Glutamatergic neuron (in vitro differentiated cells): ENCODE results near the gene SPATA17. TPM values are rescaled to one million over a fixed set of nuclear protein-coding genes. Genes with fewer than 3 reads are reported as not detected.

ENCODE experiments used
- DNase-seq: peaks from one replicate; pipeline ENCODE4 v3.0.0; 2022
- H3K27ac Mint-ChIP-seq: one replicate; pipeline ENCODE4 v1.8.0; 2020; ENCODE audit warnings: mild to moderate bottlenecking, mixed read lengths, inconsistent platforms; ENCODE audit not compliant: unreplicated experiment
- H3K27me3 Mint-ChIP-seq: one replicate; pipeline ENCODE4 v1.8.0; 2020; ENCODE audit warnings: mild to moderate bottlenecking, moderate library complexity, mixed read lengths, inconsistent platforms; ENCODE audit not compliant: unreplicated experiment
- H3K36me3 Mint-ChIP-seq: one replicate; pipeline ENCODE4 v1.8.0; 2020; ENCODE audit warnings: mild to moderate bottlenecking, mixed read lengths, inconsistent platforms; ENCODE audit not compliant: unreplicated experiment
- H3K4me1 Mint-ChIP-seq: one replicate; pipeline ENCODE4 v1.8.0; 2020; ENCODE audit warnings: mild to moderate bottlenecking, low read depth, mixed read lengths, inconsistent platforms; ENCODE audit not compliant: unreplicated experiment
- H3K4me3 Mint-ChIP-seq: one replicate; pipeline ENCODE4 v1.8.0; 2020; ENCODE audit warnings: mild to moderate bottlenecking, mixed read lengths, inconsistent platforms; ENCODE audit not compliant: unreplicated experiment
- H3K9me3 Mint-ChIP-seq: one replicate; pipeline ENCODE4 v1.8.0; 2020; ENCODE audit warnings: mild to moderate bottlenecking, moderate library complexity, mixed read lengths, inconsistent platforms; ENCODE audit not compliant: unreplicated experiment
- total RNA-seq: library from RNA; stranded (reverse); fragmentation: NEBNext Ultra II Directional; extraction: Animal tissue kit (Norgen Biotek cat#: 25700); gene quantifications from one replicate; pipeline ENCODE4 v1.2.1, GENCODE V29; 2021; ENCODE audit not compliant: unreplicated experiment
- TF ChIP-seq, protein P1 (sequence below): fragments of 200-600 bp; sonication (generic); IDR thresholded peaks from one replicate; pipeline ENCODE4 v1.5.0; 2021; ENCODE audit not compliant: partially characterized antibody, unreplicated experiment

The SPATA17 gene
- total RNA-seq, 1 donor from 2014 or later: 0.78 TPM

- no peak for DNase-seq
- Mint-ChIP-seq H3K9me3 (no peaks in the 10 kb centered on the region), H3K36me3 (no peaks in the 10 kb centered on the region), H3K4me1 (no peaks in the 10 kb centered on the region), H3K27me3 (no peaks in the 10 kb centered on the region), H3K4me3 (no peak overlapping the region), H3K27ac (no peak overlapping the region)
- TF ChIP-seq, protein P1, sequence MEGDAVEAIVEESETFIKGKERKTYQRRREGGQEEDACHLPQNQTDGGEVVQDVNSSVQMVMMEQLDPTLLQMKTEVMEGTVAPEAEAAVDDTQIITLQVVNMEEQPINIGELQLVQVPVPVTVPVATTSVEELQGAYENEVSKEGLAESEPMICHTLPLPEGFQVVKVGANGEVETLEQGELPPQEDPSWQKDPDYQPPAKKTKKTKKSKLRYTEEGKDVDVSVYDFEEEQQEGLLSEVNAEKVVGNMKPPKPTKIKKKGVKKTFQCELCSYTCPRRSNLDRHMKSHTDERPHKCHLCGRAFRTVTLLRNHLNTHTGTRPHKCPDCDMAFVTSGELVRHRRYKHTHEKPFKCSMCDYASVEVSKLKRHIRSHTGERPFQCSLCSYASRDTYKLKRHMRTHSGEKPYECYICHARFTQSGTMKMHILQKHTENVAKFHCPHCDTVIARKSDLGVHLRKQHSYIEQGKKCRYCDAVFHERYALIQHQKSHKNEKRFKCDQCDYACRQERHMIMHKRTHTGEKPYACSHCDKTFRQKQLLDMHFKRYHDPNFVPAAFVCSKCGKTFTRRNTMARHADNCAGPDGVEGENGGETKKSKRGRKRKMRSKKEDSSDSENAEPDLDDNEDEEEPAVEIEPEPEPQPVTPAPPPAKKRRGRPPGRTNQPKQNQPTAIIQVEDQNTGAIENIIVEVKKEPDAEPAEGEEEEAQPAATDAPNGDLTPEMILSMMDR: no peak
These were observed 181.9 kb downstream of the SPATA17 start for GRCh38 chr1:217813031-217813430.

- TF ChIP-seq, protein P1: no peak
- Mint-ChIP-seq H3K4me1 (no peaks in the 10 kb centered on the region), H3K27ac (no peak overlapping the region), H3K4me3 (no peak overlapping the region), H3K36me3 (no peaks in the 10 kb centered on the region), H3K9me3 (no peaks in the 10 kb centered on the region), H3K27me3 (no peaks in the 10 kb centered on the region)
- DNase-seq: no peak
These were observed 206.5 kb downstream of the SPATA17 start for GRCh38 chr1:217837691-217838090.

GRCh38 chr1:217839161-217839560 is 208.0 kb downstream of the SPATA17 start:
- DNase-seq: no peak

GRCh38 chr1:217846733-217847132 is 215.6 kb downstream of the SPATA17 start:
- H3K4me3 Mint-ChIP-seq: no peak overlapping the region
- TF ChIP-seq, protein P1: no peak
- no peaks in the 10 kb centered on the region for H3K9me3 Mint-ChIP-seq
- H3K36me3 Mint-ChIP-seq: no peaks in the 10 kb centered on the region
- H3K4me1 Mint-ChIP-seq: no peaks in the 10 kb centered on the region
- no peak for DNase-seq
- H3K27ac Mint-ChIP-seq: no peak overlapping the region
- no peaks in the 10 kb centered on the region for H3K27me3 Mint-ChIP-seq

More at GRCh38 chr1:217839161-217839560, 208.0 kb downstream of the SPATA17 start:
- H3K36me3 Mint-ChIP-seq: no peaks in the 10 kb centered on the region
- TF ChIP-seq, protein P1: no peak
- H3K27me3 Mint-ChIP-seq: no peaks in the 10 kb centered on the region
- no peaks in the 10 kb centered on the region for H3K9me3 Mint-ChIP-seq
- H3K27ac Mint-ChIP-seq: no peak overlapping the region
- no peak overlapping the region for H3K4me3 Mint-ChIP-seq
- H3K4me1 Mint-ChIP-seq: no peaks in the 10 kb centered on the region

- TF ChIP-seq, protein P1: no peak
- Mint-ChIP-seq H3K27ac (no peak overlapping the region), H3K4me3 (no peak overlapping the region), H3K4me1 (no peaks in the 10 kb centered on the region), H3K9me3 (no peaks in the 10 kb centered on the region), H3K27me3 (no peaks in the 10 kb centered on the region), H3K36me3 (no peaks in the 10 kb centered on the region)
- DNase-seq: no peak
These were observed 216.5 kb downstream of the SPATA17 start for GRCh38 chr1:217847643-217848042.
